HL-60/S4 (cell line): ENCODE results near the gene BTG2.

Source experiments
- in situ Hi-C: fragments of 300-500 bp; cut with MboI; formaldehyde crosslinking; loops from 2 replicates; pipeline ENCODE4 v1.14.3; 2022; ENCODE audit warnings: low sequenced_read_pairs

The BTG2 gene

GRCh38 chr1:203335503-203335902, 30.2 kb downstream of the BTG2 start:
- in situ Hi-C loops, result loop anchor here (5.0 kb wide), 1 partner anchor 63 kb away; no protein-coding TSS in a partner anchor

- in situ Hi-C loops, result loop anchor here (5.0 kb wide), 1 partner anchor 64 kb away; no protein-coding TSS in a partner anchor
These were observed 30.8 kb downstream of the BTG2 start for GRCh38 chr1:203336097-203336496.

GRCh38 chr1:203338335-203339036, 33.2 kb downstream of the BTG2 start:
- in situ Hi-C loops, result loop anchor here (5.0 kb wide), 1 partner anchor 66 kb away; no protein-coding TSS in a partner anchor

- in situ Hi-C loops, result loop anchor here (5.0 kb wide), 1 partner anchor 147 kb away; no protein-coding TSS in a partner anchor
These were observed 34.9 kb downstream of the BTG2 start for GRCh38 chr1:203340112-203340790.

- in situ Hi-C loops, result loop anchor here (5.0 kb wide), 1 partner anchor 145 kb away; no protein-coding TSS in a partner anchor
These were observed 37.0 kb downstream of the BTG2 start for GRCh38 chr1:203342192-203342940.

GRCh38 chr1:203343956-203344754, 38.8 kb downstream of the BTG2 start:
- in situ Hi-C loops, result loop anchor here (5.0 kb wide), 1 partner anchor 143 kb away; no protein-coding TSS in a partner anchor

GRCh38 chr1:203346060-203346768, 40.9 kb downstream of the BTG2 start:
- in situ Hi-C loops, result no loop called here

GRCh38 chr1:203346769-203347102, 41.4 kb downstream of the BTG2 start:
- in situ Hi-C loops, result no loop called here

- in situ Hi-C loops, result no loop called here
These were observed 43.8 kb downstream of the BTG2 start for GRCh38 chr1:203349166-203349565.

GRCh38 chr1:203349773-203350524, 44.6 kb downstream of the BTG2 start:
- in situ Hi-C loops, result loop anchor here (25.0 kb wide), 1 partner anchor 787 kb away; no protein-coding TSS in a partner anchor

GRCh38 chr1:203351037-203351625, 45.8 kb downstream of the BTG2 start, which contains the start of gene FMOD:
Gene FMOD (minus strand): TSS chr1:203351122. CDS start chr1:203348270, 2,852 bp downstream.
- in situ Hi-C loops, result loop anchor here (25.0 kb wide), 1 partner anchor 786 kb away; no protein-coding TSS in a partner anchor

- in situ Hi-C loops, result loop anchor here (25.0 kb wide), 1 partner anchor 784 kb away; no protein-coding TSS in a partner anchor
These were observed 48.2 kb downstream of the BTG2 start for GRCh38 chr1:203353486-203353885.

GRCh38 chr1:203354246-203354645, 48.9 kb downstream of the BTG2 start:
- in situ Hi-C loops, result loop anchor here (25.0 kb wide), 1 partner anchor 783 kb away; no protein-coding TSS in a partner anchor

- in situ Hi-C loops, result loop anchor here (25.0 kb wide), 1 partner anchor 778 kb away; no protein-coding TSS in a partner anchor
These were observed 53.8 kb downstream of the BTG2 start for GRCh38 chr1:203359010-203359571.
